ENCODE data around the gene CFAP410. TPM values are rescaled to one million over a fixed set of nuclear protein-coding genes. Genes with fewer than 3 reads are reported as not detected.

Gene CFAP410
- total and polyA plus RNA-seq, 2 of the 13 experiments (the other 11 are each of a cell fraction or from before 2014, with no cell fraction given): 8.0 to 20.1 TPM

DNA sequence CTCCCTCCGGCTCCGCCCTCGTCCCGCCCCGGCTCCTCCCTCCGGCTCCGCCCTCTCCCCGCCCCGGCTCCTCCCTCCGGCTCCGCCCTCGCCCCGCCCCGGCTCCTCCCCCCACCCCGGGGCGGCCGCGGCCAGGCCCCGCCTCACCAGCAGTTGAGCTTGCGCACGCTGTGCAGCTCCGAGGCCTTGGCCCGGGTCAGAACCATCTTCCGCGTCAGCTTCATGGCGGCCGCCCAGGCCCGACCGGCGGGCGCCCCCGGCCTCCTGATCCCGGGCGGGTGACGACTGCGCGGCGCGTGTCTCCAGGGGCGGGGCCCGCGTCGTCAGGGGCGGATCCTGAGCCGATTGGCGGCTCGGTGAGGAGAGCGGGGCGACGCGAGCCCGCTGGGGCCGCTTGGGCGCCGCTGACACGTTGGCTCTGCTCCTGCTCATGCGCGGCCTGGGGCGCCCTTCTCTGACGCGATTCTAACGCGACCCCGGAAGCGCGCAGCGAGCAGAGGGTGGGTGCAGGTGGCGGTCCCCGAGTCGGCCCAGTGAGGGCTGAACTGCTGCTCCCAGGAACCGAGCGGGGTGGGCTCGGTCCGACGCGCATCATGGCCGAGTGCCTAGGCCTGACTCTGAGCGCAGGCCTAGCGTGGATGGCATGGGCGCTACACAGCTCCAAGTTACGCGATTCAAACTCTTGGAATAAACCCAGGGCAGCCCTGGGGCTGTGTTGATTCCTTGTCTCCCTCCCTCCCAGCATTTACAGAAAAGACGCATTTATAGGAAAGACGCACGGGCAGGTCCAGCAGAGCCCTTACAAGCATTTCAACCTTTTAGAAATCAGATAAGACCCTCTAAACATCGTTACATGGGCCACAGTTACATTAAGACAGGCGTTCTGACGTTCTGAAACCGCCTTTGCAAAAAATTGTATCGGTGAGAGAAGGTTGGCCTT lies at the start of gene CFAP410 (continued):
- TF ChIP-seq CHCHD3 (CRISPR knock-in tag; IDR thresholded peaks at IDR 0.05) (0 out of 2 replicates have a peak, but pooled peaks have one; percentile 64), ZNF83 (CRISPR knock-in tag; IDR thresholded peaks at IDR 0.05; ENCODE audit: borderline replicate concordance) (0 out of 2 replicates have a peak, but pooled peaks have one; percentile 37), CENPT (CRISPR knock-in tag; IDR thresholded peaks at IDR 0.05; ENCODE audit: low read depth) (no peak), ETV5 (CRISPR knock-in tag; IDR thresholded peaks at IDR 0.05; ENCODE audit: borderline replicate concordance) (peak; percentile 92), ZNF567 (CRISPR knock-in tag; IDR thresholded peaks at IDR 0.05; ENCODE audit: borderline replicate concordance) (peak; percentile 28; the same call in 1 of the 2 replicates), SRF (IDR thresholded peaks at IDR 0.05; ENCODE audit: low read depth, low read length) (peak; percentile 76), ZNF383 (CRISPR knock-in tag; IDR thresholded peaks at IDR 0.05; ENCODE audit: borderline replicate concordance) (no peak), ZNF230 (CRISPR knock-in tag; IDR thresholded peaks at IDR 0.05) (0 out of 2 replicates have a peak, but pooled peaks have one; percentile 75), SALL2 (CRISPR knock-in tag; IDR thresholded peaks at IDR 0.05) (peak; percentile 94)
- TF ChIP-seq, protein P1, sequence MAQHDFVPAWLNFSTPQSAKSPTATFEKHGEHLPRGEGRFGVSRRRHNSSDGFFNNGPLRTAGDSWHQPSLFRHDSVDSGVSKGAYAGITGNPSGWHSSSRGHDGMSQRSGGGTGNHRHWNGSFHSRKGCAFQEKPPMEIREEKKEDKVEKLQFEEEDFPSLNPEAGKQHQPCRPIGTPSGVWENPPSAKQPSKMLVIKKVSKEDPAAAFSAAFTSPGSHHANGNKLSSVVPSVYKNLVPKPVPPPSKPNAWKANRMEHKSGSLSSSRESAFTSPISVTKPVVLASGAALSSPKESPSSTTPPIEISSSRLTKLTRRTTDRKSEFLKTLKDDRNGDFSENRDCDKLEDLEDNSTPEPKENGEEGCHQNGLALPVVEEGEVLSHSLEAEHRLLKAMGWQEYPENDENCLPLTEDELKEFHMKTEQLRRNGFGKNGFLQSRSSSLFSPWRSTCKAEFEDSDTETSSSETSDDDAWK (CRISPR knock-in tag; IDR thresholded peaks at IDR 0.05): no peak
- TF ChIP-seq, protein P2, sequence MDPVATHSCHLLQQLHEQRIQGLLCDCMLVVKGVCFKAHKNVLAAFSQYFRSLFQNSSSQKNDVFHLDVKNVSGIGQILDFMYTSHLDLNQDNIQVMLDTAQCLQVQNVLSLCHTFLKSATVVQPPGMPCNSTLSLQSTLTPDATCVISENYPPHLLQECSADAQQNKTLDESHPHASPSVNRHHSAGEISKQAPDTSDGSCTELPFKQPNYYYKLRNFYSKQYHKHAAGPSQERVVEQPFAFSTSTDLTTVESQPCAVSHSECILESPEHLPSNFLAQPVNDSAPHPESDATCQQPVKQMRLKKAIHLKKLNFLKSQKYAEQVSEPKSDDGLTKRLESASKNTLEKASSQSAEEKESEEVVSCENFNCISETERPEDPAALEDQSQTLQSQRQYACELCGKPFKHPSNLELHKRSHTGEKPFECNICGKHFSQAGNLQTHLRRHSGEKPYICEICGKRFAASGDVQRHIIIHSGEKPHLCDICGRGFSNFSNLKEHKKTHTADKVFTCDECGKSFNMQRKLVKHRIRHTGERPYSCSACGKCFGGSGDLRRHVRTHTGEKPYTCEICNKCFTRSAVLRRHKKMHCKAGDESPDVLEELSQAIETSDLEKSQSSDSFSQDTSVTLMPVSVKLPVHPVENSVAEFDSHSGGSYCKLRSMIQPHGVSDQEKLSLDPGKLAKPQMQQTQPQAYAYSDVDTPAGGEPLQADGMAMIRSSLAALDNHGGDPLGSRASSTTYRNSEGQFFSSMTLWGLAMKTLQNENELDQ (CRISPR knock-in tag; IDR thresholded peaks at IDR 0.05; ENCODE audit: borderline replicate concordance): no peak
- TF ChIP-seq, protein P3, sequence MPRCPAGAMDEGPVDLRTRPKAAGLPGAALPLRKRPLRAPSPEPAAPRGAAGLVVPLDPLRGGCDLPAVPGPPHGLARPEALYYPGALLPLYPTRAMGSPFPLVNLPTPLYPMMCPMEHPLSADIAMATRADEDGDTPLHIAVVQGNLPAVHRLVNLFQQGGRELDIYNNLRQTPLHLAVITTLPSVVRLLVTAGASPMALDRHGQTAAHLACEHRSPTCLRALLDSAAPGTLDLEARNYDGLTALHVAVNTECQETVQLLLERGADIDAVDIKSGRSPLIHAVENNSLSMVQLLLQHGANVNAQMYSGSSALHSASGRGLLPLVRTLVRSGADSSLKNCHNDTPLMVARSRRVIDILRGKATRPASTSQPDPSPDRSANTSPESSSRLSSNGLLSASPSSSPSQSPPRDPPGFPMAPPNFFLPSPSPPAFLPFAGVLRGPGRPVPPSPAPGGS (CRISPR knock-in tag; IDR thresholded peaks at IDR 0.05): peak; percentile 85
- TF ChIP-seq, protein P4, sequence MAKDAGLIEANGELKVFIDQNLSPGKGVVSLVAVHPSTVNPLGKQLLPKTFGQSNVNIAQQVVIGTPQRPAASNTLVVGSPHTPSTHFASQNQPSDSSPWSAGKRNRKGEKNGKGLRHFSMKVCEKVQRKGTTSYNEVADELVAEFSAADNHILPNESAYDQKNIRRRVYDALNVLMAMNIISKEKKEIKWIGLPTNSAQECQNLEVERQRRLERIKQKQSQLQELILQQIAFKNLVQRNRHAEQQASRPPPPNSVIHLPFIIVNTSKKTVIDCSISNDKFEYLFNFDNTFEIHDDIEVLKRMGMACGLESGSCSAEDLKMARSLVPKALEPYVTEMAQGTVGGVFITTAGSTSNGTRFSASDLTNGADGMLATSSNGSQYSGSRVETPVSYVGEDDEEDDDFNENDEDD (CRISPR knock-in tag; IDR thresholded peaks at IDR 0.05; ENCODE audit: borderline replicate concordance): peak; percentile 76; the same call in 1 of the 2 replicates
- TF ChIP-seq, protein P5, sequence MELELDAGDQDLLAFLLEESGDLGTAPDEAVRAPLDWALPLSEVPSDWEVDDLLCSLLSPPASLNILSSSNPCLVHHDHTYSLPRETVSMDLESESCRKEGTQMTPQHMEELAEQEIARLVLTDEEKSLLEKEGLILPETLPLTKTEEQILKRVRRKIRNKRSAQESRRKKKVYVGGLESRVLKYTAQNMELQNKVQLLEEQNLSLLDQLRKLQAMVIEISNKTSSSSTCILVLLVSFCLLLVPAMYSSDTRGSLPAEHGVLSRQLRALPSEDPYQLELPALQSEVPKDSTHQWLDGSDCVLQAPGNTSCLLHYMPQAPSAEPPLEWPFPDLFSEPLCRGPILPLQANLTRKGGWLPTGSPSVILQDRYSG (CRISPR knock-in tag; IDR thresholded peaks at IDR 0.05): no peak
